GM18868 (cell line): Measurements from ENCODE around the gene NUP160.
A peak's percentile ranks its signal among the peaks of the same experiment; 100 is the strongest.
"Not testable (repeated sequence)": the region's sequence is repeated elsewhere in the genome, so short reads cannot be mapped to it uniquely, and the experiment has no call there.

Experiments used
- ATAC-seq: cut with Tn5 transposase; IDR thresholded peaks from one replicate; pipeline ENCODE4 v1.9.1; 2021; ENCODE audit warnings: mild to moderate bottlenecking, moderate library complexity; ENCODE audit not compliant: unreplicated experiment

NUP160 gene, protein sequence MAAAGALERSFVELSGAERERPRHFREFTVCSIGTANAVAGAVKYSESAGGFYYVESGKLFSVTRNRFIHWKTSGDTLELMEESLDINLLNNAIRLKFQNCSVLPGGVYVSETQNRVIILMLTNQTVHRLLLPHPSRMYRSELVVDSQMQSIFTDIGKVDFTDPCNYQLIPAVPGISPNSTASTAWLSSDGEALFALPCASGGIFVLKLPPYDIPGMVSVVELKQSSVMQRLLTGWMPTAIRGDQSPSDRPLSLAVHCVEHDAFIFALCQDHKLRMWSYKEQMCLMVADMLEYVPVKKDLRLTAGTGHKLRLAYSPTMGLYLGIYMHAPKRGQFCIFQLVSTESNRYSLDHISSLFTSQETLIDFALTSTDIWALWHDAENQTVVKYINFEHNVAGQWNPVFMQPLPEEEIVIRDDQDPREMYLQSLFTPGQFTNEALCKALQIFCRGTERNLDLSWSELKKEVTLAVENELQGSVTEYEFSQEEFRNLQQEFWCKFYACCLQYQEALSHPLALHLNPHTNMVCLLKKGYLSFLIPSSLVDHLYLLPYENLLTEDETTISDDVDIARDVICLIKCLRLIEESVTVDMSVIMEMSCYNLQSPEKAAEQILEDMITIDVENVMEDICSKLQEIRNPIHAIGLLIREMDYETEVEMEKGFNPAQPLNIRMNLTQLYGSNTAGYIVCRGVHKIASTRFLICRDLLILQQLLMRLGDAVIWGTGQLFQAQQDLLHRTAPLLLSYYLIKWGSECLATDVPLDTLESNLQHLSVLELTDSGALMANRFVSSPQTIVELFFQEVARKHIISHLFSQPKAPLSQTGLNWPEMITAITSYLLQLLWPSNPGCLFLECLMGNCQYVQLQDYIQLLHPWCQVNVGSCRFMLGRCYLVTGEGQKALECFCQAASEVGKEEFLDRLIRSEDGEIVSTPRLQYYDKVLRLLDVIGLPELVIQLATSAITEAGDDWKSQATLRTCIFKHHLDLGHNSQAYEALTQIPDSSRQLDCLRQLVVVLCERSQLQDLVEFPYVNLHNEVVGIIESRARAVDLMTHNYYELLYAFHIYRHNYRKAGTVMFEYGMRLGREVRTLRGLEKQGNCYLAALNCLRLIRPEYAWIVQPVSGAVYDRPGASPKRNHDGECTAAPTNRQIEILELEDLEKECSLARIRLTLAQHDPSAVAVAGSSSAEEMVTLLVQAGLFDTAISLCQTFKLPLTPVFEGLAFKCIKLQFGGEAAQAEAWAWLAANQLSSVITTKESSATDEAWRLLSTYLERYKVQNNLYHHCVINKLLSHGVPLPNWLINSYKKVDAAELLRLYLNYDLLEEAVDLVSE (N-terminal part only)

DNA sequence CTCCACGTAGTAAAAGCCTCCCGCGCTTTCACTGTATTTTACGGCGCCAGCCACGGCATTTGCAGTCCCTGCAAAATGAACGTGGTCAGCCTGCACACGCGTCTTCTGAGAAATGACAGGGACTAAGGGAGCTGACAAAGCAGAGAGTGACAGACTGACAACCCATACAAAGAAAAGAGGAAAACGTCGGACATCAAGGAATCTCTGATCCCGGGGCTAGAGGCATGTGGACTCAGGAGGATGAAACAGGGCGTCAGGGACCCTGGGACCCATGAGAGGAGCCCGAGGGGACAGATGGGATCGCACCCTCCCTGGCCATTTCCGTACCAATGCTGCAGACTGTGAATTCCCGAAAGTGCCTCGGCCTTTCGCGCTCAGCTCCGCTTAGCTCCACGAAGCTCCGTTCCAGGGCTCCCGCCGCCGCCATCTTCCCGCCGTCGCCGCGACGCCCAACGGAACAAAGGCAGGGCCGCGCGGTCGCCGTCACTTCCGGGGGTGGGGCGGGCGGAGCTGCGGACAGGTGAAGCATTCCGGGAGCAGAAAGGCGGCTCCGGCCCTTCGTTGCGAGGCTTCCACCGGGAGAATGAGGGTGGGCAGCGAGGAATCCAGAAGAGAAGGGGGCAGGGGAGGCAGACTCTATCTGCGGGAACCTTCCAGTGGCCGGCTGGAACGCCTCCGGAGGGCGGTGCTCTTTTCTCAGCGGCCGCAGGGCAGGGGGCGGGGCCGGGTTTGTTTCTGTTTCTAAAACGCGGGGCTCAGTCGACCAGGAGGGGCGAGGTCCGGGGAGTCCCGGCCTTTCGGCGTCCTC, at the start of gene NUP160:
NUP160 (minus strand) TSS at position 459 of the 808 bp plus-strand sequence; CDS start at position 427, 32 bp downstream.
- ATAC-seq = peak; percentile 83

DNA sequence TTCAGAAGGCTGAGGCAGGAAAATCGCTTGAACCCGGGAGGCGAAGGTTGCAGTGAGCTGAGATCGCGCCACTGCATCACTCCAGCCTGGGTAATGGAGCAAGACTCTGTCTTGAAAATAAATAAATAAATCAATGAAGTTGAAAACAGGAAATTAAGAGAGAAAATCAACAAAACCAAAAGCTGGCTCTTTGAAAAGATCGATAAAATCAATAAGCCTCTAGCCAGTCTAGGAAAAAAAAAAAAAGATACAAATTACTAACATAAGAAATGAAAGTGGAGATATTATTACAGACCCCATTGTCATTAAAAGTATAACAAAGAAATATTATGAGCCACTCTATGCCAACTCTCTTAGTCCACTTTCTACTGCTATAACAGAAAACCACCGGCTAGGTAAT, 48.0 kb upstream of the NUP160 start:
- no peak for ATAC-seq

DNA sequence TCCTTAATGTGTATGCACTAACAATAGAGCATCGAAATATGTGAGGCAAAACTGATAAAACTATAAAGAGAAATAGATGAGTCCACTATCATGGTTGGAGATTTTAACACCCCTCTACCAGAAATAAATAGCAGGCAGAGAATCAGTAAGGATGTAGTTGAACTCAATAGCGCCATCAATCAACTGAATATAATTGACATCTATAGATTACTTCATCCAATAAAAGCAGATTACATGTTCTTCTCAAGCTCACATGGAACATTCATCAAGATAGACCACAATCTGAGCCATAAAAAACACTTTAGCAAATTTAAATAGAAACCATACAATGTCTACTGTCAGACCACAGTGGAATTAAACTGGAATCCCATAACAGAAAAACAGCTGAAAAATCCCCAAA, 46.9 kb upstream of the NUP160 start:
- ATAC-seq = no peak

DNA sequence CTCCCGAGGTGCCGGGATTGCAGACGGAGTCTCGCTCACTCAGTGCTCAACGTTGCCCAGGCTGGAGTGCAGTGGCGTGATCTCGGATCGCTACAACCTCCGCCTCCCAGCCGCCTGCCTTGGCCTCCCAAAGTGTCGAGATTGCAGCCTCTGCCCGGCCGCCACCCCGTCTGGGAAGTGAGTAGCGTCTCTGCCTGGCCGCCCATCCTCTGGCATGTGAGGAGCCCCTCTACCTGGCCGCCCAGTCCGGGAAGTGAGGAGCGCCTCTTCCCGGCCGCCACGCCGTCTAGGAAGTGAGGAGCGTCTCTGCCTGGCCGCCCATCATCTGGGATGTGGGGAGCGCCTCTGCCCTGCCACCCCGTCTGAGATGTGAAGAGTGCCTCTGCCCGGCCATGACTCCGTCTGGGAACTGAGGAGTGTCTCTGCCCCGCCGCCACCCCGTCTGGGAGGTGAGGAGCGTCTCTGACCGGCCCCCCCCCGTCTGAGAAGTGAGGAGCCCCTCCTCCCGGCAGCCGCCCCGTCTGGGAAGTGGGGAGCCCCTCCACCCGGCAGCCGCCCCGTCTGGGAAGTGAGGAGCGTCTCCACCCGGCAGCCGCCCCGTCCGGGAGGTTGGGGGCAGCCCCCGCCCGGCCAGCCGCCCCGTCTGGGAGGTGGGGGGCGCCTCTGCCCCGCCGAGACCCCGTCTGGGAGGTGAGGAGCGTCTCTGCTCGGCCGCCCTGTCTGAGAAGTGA, 44.6 kb upstream of the NUP160 start:
- not testable (repeated sequence) for ATAC-seq

DNA sequence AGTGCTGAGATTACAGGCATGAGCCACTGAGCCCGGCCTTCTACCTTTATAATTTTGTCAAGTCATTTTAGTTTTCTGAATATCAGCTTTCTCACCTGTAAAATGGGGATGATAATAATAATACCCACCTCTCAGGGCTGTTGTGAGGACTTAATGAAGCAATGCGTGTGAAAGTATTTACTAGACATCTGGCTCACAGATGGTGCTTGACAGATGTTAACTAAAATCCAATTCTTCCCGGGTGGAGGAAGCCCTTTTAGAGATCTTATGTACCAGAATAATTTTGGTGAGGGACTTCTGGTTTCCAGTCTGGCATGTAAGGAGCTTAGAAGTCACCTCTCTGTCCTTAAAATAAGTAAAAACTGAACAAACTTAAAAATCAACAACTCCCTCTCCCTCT, 43.7 kb upstream of the NUP160 start:
- no peak for ATAC-seq

DNA sequence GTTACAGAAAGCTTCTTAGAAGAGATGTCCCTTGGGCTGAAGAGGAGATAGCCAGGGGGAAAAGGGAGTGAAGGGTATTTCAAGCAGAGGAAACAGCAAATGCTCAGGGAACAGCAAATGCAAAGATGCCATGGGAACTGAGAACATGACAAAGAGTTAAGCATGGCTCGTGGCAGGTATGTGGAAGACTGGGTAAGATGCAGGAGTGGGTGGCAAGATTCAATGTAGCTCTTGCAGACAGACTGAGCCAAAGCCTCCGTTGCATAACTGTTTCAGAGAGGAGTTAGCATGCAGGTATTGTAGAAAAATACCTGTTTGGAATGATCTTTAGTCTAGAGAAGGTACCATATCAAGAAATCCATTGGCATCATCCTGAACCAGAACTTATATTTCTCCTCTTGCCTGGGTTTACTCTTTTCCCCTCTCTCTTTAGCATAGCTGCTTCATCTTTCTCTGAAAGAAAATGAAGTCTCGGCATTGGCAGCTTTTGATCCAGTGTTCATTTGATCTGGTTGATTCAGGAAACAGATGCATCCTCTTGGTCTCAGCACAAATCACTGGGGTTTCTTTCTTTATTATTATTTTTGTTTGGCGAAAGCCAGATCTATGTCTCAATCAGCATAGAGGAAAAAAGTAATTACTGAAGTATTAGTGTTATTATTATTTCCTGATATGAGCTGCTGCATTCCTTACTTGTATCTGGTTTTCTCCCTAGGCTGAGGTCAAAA, 41.7 kb upstream of the NUP160 start:
- ATAC-seq = no peak

DNA sequence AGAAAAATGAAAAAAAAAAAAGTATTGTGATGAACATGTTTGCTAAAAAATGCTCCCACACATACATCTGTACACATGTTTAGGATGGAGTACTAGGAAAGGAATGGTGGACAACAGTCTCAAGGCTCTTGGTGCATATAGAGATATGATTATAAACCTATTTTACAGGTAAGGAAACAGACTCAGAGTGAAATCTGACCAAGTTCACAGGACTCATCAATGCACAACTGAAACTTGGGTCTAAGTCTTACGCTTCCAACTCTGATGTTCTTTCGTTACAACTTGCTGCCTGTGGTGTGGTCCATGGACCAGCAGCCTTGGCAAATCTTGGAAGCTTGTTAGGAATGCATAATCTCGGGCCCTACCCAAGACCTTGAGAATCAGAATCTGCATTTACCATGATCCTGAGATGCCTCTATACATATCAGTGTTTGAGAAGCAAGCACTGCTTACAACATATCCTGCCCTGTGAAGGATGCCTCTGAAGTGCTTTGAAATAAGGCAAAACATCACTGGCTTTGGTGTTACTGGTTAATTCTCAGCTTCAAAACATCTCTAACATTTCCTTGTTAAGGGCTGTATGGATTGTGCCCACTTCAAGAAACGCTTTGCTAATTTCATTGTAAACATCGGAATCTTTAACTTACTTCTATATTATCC, 39.9 kb upstream of the NUP160 start:
- ATAC-seq = no peak

DNA sequence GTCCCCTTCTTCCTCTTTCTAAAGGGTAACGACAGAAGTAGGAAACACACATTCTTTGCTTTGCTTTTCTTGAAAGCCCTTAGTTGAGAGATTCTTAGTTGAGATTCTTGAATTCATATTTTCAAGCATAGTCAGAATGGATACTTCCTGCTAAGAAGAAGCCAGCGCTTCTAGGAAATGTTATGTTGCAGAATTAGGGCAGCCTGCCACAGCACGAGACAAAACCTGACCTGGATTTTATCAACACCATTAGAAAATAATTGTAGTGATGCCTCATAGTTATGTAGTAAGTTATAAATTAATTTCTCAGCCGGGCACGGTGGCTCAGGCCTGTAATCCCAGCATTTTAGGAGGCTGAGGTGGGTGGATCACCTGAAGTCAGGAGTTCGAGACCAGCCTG, 37.9 kb upstream of the NUP160 start:
- no peak for ATAC-seq

DNA sequence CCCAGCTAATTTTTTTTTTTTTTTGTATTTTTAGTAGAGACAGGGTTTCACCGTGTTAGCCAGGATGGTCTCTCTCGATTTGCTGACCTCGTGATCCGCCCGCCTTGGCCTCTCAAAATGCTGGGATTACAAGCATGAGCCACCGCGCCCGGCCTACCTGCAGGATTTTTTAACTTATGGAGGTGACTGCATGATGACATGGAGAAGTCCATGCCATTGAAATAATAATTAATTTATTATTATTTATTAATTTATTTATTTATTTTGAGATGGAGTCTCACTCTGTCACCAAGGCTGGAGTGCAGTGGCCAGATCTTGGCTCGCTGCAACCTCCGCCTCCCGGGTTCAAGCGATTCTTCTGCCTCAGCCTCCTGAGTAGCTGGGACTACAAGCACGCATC, 34.3 kb upstream of the NUP160 start:
- ATAC-seq = not testable (repeated sequence)

DNA sequence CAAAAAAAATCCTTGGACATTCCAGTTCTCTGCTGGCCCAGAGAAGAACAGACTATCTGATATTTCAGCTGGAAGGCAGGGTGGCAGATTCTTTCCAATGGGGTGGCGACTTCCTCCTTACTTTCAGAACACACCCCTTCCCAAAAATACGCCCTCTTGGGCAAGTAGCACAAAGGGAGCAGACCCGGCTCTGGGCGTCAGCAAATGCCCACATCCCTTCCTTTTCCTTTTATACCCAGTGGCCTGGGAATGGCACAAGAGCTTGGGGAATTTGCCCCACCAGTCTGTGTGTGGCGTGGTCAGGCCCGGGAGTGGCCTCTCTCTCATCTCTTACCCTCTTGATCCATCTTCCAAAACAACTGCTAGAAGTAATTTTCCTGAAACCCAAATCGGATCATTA, 33.0 kb upstream of the NUP160 start:
- no peak for ATAC-seq

DNA sequence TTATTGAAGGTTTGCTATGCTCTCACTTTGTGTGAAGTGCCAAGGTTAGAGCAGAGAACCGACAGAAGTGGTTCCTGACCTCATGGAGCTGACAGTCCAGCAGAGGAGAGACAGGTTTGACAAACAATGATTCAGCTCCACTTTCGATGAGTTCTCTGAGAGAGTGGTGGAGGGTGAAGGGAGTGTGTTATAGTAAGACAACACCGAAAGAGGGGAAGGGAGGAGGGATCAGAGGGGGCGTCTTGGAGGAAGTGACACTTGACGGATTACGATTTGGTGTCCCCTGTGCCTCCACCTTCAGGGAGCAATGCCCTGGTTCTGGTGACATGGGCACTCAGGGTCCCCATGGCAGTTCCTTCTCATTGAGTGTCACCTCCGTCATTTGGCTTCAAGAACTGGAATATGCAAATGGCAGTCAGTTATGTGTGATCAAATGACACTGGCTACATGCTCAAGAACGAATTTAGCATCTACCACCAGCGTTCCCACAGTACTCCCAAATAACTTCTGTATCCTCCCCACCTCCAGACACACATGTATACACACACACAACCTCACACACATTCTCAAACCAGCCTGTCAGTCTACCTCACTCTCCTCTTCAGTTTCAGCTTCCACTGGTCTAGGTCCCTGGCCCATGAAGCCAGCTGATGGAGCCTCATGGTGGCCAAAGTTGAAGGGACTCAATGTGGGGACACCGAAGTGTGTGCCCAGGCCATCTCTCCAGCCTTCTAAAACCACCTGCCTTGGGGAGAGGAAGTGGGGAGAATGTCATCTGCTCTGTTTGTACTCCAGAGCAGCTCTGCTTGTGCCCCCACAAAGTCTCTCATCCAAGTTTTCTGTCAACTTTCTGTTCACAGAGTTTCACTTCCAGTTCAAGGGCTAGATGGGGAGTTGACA, 31.4 kb upstream of the NUP160 start:
- peak; percentile 84 for ATAC-seq

DNA sequence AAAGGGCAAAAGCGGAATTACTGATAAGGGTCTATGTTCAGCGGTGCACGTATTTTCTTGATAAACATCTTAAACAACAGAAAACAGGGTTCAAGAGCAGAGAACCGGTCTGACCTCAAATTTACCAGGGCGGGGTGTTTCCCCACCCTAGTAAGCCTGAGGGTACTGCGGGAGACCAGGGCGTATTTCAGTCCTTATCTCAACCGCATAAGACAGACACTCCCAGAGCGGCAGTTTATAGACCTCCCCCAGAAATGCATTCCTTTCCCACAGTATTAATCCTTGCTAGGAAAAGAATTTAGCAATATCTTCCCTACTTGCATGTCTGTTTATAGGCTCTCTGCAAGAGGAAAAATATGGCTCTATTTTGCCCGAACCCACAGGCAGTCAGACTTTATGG, 27.7 kb upstream of the NUP160 start:
- not testable (repeated sequence) for ATAC-seq

DNA sequence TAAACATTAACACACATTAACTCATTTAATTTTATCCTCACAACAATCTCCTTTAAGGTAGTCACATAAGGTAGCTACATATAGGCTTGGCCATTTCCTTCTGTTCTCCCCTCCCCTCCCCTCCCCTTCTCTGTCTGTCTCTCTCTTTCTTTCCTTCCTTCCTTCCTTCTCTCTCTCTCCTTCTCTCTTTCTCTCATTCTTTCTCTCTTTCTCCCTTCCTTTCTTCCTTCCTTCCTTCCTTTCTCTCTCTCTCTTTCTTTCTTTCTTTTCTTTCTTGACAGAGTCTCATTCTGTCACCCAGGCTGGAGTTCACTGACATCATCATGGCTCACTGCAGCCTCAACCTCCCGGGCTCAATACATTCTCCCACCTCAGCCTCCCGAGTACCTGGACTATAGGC, 22.3 kb upstream of the NUP160 start:
- no peak for ATAC-seq

DNA sequence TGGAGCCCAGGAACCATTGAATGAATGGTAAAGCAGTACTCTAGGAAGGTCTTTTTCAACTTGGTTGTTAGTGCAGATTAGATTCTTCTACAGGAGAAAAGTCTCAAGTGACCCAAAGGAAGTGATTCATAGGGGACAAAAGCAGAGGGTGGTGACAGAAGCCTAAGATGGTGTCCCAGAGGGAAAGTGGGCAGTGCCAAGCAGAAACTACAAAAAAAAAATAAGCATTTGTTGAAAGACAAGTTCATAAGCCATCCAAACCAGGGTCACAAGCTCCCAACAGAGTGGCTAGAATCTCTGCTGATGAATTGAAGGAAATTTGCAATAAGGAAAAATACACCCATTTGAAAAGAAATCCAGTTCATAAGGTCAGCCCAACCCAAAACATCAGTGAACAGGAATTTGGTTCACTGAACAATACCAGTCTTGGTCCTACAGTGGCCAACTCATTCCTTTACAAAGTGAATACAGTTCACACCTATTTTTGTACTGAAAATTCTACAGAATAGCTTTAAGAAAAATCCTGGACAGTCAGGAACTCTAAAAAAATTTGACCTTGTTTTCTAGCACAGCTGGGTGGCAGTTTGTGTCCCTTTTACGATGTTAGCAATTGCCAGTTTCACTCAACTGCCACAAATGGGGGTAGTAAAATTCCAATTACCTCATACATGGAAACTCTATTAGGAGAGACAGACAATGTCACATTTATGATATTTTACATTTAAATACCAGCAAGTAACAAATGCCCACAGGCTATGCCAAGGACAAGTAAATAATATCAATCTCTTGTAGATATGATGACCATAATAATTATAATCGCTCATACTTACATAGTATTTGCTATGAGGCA, 21.6 kb upstream of the NUP160 start:
- ATAC-seq = no peak

DNA sequence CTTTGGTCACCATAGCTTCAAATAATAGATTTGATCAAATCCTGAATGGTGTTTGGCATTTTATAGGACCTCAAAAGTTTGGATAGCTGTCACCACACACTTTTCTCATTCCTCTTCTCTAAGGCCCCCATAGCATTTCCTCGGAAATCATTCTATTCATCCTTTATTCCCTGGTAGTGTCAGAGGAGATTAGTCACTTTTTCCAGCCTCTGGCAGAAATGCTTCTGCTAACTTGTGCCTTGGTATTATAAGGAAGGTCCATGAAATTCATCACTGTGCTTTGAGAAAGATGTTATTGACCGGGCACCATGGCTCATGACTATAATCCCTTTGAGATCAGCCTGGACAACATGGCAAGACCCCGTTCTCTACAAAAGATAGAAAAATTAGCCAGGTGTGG, 19.7 kb upstream of the NUP160 start:
- ATAC-seq = no peak

DNA sequence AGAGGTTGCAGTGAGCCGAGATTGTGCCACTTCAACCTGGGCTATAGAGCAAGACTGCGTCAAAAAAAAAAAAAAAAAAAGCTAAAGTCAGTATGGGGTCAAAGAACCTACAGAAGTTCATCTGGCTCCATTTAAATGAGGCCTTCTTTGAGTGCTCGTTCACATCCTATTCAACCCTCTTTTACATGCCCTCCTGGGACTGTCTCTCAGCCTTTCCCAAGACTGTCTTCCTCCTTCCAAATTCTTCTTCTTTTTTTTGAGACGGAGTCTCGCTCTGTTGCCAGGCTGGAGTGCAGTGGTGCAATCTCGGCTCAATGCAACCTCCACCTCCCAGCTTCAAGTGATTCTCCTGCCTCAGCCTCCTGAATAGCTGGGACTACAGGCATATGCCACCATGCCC, 18.7 kb upstream of the NUP160 start:
- not testable (repeated sequence) for ATAC-seq
